Measurements from ENCODE around the gene IGFALS. TPM values are rescaled to one million over a fixed set of nuclear protein-coding genes. Genes with fewer than 3 reads are reported as not detected.
A peak's percentile ranks its signal among the peaks of the same experiment; 100 is the strongest.

IGFALS gene
- total and polyA plus RNA-seq, 4 donors, result 0.84 TPM; not detected in 3

DNA sequence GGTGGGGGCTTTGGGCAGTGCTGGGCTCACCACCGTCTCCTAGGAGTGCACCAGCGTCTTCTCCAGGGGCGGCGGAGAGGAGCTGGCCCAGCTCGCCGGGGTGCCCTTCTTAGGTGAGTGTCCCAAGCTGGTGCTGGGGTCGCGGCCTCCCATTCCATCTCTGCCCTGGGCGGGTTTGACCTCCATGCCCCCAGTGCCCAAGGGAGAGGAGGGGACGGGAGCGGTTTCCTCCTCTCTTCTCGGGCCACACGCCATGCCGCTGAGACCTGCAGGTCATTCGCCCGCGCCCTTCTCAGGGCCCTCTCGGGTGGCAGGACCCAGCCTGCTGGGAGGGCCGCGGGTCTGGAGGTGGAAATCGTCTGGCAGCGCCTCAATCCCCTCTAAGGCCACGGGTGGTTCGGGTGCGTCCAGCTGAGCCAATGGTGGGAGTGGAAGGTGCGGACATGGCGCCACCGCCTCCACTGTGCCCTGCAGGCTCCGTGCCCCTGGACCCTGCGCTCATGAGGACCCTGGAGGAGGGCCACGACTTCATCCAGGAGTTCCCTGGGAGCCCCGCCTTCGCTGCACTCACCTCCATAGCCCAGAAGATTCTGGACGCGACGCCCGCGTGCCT, 5.3 kb downstream of the IGFALS start:
- 91 to 92% methylated on average over 37 to 38 of the region's 38 CpGs for WGBS, 2 donors
- Histone ChIP-seq H3K36me3 (ENCODE audit: control insufficient read depth in 1 of 2, insufficient read depth in 2 of 2, low read length in 1 of 2) (no peaks in the 10 kb centered on the region), H3K27me3 (ENCODE audit: control insufficient read depth in 1 of 2, insufficient read depth in 2 of 2, low read length in 1 of 2) (no peaks in the 10 kb centered on the region), H3K27ac (ENCODE audit: low read depth in 1 of 2, low read length in 2 of 2) (no peak overlapping the region), H3K4me3 (ENCODE audit: low read length in 2 of 2) (no peak overlapping the region), H3K9me3 (ENCODE audit: control insufficient read depth, low read length) (no peaks in the 10 kb centered on the region), H3K4me1 (ENCODE audit: control insufficient read depth in 1 of 2, insufficient read depth in 2 of 2, low read length in 2 of 2) (no peaks in the 10 kb centered on the region)
- DNase-seq (peak; percentile 43 to 59), ATAC-seq (ENCODE audit: low FRiP score) (no peak)
- intact Hi-C loops (cut with DNase I), result no loop called here

DNA sequence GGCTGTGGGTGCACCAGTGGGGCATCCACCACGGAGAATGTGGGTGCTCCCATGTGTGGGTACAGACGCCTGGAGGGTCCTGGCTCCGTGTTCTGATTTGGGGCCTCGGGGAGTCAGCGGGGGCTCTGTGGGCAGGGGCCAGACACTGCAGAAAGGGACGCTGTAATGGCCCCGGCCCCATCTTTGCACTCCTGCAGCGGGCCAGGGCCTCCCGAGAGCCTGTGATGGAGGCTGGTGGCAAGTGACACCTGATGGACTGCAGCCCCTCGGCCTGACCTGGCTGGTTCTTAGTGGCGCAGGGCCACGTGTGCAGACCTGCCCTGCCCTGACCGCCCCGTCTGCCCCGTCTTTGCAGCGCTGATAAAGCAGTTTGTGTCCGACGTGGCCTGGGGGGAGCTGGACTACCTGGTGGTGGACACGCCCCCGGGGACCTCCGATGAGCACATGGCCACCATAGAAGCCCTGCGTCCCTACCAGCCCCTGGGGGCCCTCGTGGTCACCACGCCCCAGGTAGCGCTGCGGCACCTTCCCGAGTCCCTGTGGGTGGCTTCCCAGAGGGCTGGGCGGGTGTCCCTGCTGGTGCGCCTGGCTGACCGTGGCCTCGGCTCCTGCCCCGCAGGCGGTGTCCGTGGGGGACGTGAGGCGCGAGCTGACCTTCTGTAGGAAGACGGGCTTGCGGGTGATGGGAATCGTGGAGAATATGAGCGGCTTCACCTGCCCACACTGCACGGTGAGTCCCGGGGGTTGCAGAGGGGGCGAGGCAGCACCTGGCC, 6.0 kb downstream of the IGFALS start:
- peak; percentile 44 to 71 for DNase-seq
- Histone ChIP-seq H3K36me3 (ENCODE audit: control insufficient read depth in 1 of 2, insufficient read depth in 2 of 2, low read length in 1 of 2) (no peaks in the 10 kb centered on the region), H3K27ac (ENCODE audit: low read depth in 1 of 2, low read length in 2 of 2) (no peak overlapping the region), H3K4me1 (ENCODE audit: control insufficient read depth in 1 of 2, insufficient read depth in 2 of 2, low read length in 2 of 2) (no peaks in the 10 kb centered on the region), H3K4me3 (ENCODE audit: low read length in 2 of 2) (no peak overlapping the region), H3K9me3 (ENCODE audit: control insufficient read depth, low read length) (no peaks in the 10 kb centered on the region), H3K27me3 (ENCODE audit: control insufficient read depth in 1 of 2, insufficient read depth in 2 of 2, low read length in 1 of 2) (no peaks in the 10 kb centered on the region)
- no peak for ATAC-seq (ENCODE audit: low FRiP score)
- intact Hi-C loops (cut with DNase I), result no loop called here
- 91 to 92% methylated on average over 44 of the region's 44 CpGs for WGBS, 2 donors

DNA sequence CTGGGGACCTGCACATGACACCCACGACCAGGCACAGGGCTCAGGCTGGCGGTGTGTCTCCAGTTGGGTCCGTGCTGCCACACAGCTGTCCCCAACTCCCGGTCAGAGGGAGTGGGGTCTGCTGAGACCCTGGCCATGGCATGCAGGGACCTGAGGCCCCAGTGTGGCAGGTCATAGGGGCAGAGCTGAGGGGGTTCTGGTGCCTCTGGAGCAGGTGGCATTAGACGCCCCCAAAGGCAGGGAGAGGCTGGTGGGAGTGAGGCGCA, 6.5 kb downstream of the IGFALS start:
- intact Hi-C loops (cut with DNase I), result no loop called here
- H3K36me3 ChIP-seq (ENCODE audit: control insufficient read depth in 1 of 2, insufficient read depth in 2 of 2, low read length in 1 of 2), result no peaks in the 10 kb centered on the region
- H3K4me1 ChIP-seq (ENCODE audit: control insufficient read depth in 1 of 2, insufficient read depth in 2 of 2, low read length in 2 of 2), result no peaks in the 10 kb centered on the region
- WGBS, 2 donors, result 84 to 85% methylated on average over 6 of the region's 6 CpGs
- no peak overlapping the region for H3K27ac ChIP-seq (ENCODE audit: low read depth in 1 of 2, low read length in 2 of 2)
- H3K27me3 ChIP-seq (ENCODE audit: control insufficient read depth in 1 of 2, insufficient read depth in 2 of 2, low read length in 1 of 2), result no peaks in the 10 kb centered on the region
- DNase-seq, result peak in 1 of 2 donors; percentile 61
- H3K9me3 ChIP-seq (ENCODE audit: control insufficient read depth, low read length), result no peaks in the 10 kb centered on the region
- H3K4me3 ChIP-seq (ENCODE audit: low read length in 2 of 2), result no peak overlapping the region
- ATAC-seq (ENCODE audit: low FRiP score), result no peak

DNA sequence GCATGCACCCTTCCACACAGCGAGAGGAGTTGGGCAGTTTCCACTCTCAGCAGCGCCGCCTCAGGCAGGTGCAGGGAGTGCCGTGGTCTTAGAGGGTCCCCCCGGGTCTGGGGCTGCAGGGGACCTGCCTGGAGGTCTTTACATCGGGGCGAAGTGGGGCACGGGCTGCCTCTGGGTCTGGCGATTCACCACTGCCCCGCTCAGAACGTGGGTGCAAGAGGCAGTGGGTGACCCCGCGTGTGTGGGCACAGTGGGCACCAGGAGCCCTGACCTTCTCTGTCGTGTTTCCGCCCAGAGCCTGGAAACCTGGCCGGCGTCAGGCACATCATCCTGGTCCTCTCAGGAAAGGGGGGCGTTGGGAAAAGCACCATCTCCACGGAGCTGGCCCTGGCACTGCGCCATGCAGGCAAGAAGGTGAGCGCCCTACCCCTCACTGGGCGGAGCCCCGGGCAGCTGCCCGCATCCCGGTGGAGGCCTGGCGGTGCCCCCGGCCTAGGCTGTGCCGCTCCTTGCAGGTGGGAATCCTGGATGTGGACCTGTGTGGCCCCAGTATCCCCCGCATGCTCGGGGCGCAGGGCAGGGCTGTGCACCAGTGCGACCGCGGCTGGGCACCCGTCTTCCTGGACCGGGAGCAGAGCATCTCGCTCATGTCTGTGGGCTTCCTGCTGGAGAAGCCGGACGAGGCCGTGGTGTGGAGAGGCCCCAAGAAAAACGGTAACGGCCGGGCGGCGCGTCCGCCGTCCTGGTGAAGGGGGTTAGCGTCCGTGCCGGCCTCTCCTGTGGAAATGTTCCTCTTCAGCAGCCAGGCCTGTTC, 7.1 kb downstream of the IGFALS start:
- 85 to 88% methylated on average over 46 to 51 of the region's 51 CpGs for WGBS, 2 donors
- H3K4me1 ChIP-seq (ENCODE audit: control insufficient read depth in 1 of 2, insufficient read depth in 2 of 2, low read length in 2 of 2), result no peaks in the 10 kb centered on the region
- no peaks in the 10 kb centered on the region for H3K36me3 ChIP-seq (ENCODE audit: control insufficient read depth in 1 of 2, insufficient read depth in 2 of 2, low read length in 1 of 2)
- intact Hi-C loops (cut with DNase I), result no loop called here
- peak; percentile 41 to 72 for DNase-seq
- H3K4me3 ChIP-seq (ENCODE audit: low read length in 2 of 2), result no peak overlapping the region
- no peaks in the 10 kb centered on the region for H3K27me3 ChIP-seq (ENCODE audit: control insufficient read depth in 1 of 2, insufficient read depth in 2 of 2, low read length in 1 of 2)
- H3K9me3 ChIP-seq (ENCODE audit: control insufficient read depth, low read length), result no peaks in the 10 kb centered on the region
- no peak overlapping the region for H3K27ac ChIP-seq (ENCODE audit: low read depth in 1 of 2, low read length in 2 of 2)
- no peak for ATAC-seq (ENCODE audit: low FRiP score)

DNA sequence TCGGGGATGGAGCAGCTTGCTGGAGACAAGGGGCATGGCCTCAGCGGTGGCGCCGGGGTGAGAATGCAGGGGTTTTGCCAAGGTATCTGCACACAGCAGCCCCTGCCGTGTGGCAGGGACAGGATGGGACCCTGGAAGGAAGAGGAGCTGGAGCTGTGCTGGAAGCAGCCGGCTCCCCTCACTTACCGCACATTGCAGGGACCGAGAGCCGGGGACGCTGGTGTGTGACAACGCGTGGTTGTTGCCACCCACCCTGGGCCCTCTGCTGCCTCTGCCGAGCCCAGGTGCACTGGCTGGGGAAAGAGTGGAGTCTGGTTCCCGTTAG, 7.7 kb downstream of the IGFALS start:
- Histone ChIP-seq H3K4me3 (ENCODE audit: low read length in 2 of 2) (no peak overlapping the region), H3K27ac (ENCODE audit: low read depth in 1 of 2, low read length in 2 of 2) (no peak overlapping the region), H3K27me3 (ENCODE audit: control insufficient read depth in 1 of 2, insufficient read depth in 2 of 2, low read length in 1 of 2) (no peaks in the 10 kb centered on the region), H3K4me1 (ENCODE audit: control insufficient read depth in 1 of 2, insufficient read depth in 2 of 2, low read length in 2 of 2) (no peaks in the 10 kb centered on the region), H3K9me3 (ENCODE audit: control insufficient read depth, low read length) (no peaks in the 10 kb centered on the region), H3K36me3 (ENCODE audit: control insufficient read depth in 1 of 2, insufficient read depth in 2 of 2, low read length in 1 of 2) (no peaks in the 10 kb centered on the region)
- peak in 1 of 2 donors; percentile 51 for DNase-seq
- 85 to 89% methylated on average over 14 of the region's 14 CpGs for WGBS, 2 donors
- ATAC-seq (ENCODE audit: low FRiP score), result no peak
- intact Hi-C loops (cut with DNase I), result no loop called here

DNA sequence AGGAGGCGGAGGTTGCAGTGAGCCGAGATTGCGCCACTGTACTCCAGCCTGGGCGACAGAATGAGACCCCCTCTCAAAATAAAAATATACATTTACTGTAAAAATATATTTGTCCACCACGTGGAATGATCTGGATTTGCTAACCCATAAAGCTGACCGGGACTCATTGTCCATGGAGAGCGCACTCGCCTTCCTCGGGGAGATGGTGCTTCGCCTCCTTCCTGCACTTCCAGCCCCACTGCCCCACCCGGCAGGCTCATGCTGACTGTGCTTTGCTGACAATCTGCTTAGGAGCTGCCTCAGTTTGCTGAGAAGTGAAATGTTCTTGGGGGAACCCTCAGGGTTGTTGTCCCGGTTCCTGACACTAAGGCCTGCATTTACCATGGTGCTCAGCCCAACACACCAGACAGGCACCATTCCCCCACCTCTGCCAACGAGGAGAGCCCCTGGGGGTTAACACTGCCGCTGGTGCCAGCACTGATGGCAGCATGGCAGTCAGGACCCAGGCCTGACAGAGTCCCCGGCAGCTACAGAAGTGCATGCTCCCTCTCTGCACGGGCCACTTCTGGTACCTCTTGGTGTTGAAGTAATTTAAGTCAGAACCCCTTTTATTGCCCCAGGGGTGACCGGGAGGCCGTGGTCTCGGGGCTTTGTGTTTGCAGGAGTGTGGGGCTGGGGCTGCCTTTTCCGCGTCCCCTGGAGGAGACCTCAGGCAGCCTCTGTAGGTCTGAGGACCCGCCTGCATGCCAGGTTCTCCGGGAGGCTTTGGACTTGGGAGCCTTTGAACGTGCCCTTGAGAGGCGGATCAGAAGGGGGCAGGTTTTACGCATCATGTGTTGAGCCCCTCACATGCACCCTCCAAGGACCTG, 8.3 kb downstream of the IGFALS start:
- no peaks in the 10 kb centered on the region for H3K9me3 ChIP-seq (ENCODE audit: control insufficient read depth, low read length)
- 85% methylated on average over 26 of the region's 26 CpGs for WGBS, 2 donors
- ATAC-seq (ENCODE audit: low FRiP score) (no peak), DNase-seq (no peak)
- no peaks in the 10 kb centered on the region for H3K27me3 ChIP-seq (ENCODE audit: control insufficient read depth in 1 of 2, insufficient read depth in 2 of 2, low read length in 1 of 2)
- no peak overlapping the region for H3K4me3 ChIP-seq (ENCODE audit: low read length in 2 of 2)
- intact Hi-C loops (cut with DNase I), result loop anchor here in 1 of 2 donors (5.0 kb wide), 2 partner anchors 42 to 478 kb away; partner anchors contain the start of genes FAHD1, HAGH and UBE2I
- no peaks in the 10 kb centered on the region for H3K4me1 ChIP-seq (ENCODE audit: control insufficient read depth in 1 of 2, insufficient read depth in 2 of 2, low read length in 2 of 2)
- H3K36me3 ChIP-seq (ENCODE audit: control insufficient read depth in 1 of 2, insufficient read depth in 2 of 2, low read length in 1 of 2), result no peaks in the 10 kb centered on the region
- H3K27ac ChIP-seq (ENCODE audit: low read depth in 1 of 2, low read length in 2 of 2), result no peak overlapping the region

DNA sequence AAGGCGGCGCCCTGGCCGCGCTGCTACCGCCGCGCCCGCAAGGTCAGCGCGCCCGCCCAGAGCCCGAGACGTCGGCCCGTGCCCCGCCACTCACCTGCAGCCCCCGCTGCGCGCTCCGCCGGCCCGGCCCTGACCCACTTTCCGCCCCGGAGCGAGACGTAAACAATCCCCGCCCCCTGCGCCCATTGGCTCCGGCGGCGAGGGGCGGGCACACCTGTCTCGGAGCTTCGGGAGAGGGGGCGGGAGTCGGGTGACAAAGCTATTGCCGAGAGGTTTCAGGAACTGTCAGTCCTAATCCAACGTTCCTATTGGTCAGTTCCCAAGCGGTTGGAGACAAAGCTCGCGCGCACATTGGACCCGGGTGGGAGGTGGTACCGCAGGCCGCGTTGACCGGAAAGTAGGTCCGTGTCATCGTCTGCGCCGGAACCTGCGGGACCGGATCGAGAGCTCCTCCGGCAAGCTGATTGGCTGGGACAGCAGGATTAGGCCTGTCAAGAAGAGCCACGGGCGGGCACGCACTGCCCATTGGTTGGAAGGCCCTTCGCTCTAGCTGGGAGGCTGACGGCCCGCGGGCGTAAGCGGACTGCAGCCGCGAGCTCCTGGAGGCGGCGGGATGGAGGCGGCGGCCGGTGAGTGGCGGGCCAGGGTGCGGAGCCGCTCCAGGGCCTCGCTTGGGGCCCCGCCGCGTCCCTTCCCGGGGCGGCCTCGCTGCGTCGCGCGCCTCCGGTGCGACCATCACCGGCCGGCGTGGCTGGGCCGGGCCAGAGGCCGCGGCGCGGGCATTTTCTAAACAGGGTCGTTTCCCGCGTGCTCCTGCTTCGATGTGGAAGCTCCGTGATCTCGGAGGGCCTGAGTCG, 10.9 kb downstream of the IGFALS start, which contains the start of the genes NUBP2 and SPSB3:
Gene NUBP2, plus strand, starts transcription at position 553 of the 857 bp plus-strand sequence. Its CDS starts 61 bp downstream, at position 614.
Gene SPSB3, minus strand, starts transcription at position 164 of the 857 bp plus-strand sequence. CDS start 1,088 bp downstream, outside the sequence.
- Histone ChIP-seq H3K4me3 (ENCODE audit: low read length in 2 of 2) (peak within 1 kb of the TSS; percentile 77 to 81), H3K36me3 (ENCODE audit: control insufficient read depth in 1 of 2, insufficient read depth in 2 of 2, low read length in 1 of 2) (no peaks in the 10 kb centered on the region), H3K4me1 (ENCODE audit: control insufficient read depth in 1 of 2, insufficient read depth in 2 of 2, low read length in 2 of 2) (no peaks in the 10 kb centered on the region), H3K27ac (ENCODE audit: low read depth in 1 of 2, low read length in 2 of 2) (peak within 1 kb of the TSS in 1 of 2 donors; percentile 53), H3K9me3 (ENCODE audit: control insufficient read depth, low read length) (no peaks in the 10 kb centered on the region), H3K27me3 (ENCODE audit: control insufficient read depth in 1 of 2, insufficient read depth in 2 of 2, low read length in 1 of 2) (no peaks in the 10 kb centered on the region)
- peak; percentile 100 for DNase-seq
- peak; percentile 96 for ATAC-seq (ENCODE audit: low FRiP score)
- WGBS, 2 donors, result 0% methylated on average over 69 to 102 of the region's 102 CpGs
- intact Hi-C loops (cut with DNase I), result loop anchor here in 1 of 2 donors (5.0 kb wide), 2 partner anchors 45 to 475 kb away; partner anchors contain the start of genes FAHD1, HAGH and UBE2I
